ENCODE results near the gene LURAP1L.

Gene LURAP1L

DNA sequence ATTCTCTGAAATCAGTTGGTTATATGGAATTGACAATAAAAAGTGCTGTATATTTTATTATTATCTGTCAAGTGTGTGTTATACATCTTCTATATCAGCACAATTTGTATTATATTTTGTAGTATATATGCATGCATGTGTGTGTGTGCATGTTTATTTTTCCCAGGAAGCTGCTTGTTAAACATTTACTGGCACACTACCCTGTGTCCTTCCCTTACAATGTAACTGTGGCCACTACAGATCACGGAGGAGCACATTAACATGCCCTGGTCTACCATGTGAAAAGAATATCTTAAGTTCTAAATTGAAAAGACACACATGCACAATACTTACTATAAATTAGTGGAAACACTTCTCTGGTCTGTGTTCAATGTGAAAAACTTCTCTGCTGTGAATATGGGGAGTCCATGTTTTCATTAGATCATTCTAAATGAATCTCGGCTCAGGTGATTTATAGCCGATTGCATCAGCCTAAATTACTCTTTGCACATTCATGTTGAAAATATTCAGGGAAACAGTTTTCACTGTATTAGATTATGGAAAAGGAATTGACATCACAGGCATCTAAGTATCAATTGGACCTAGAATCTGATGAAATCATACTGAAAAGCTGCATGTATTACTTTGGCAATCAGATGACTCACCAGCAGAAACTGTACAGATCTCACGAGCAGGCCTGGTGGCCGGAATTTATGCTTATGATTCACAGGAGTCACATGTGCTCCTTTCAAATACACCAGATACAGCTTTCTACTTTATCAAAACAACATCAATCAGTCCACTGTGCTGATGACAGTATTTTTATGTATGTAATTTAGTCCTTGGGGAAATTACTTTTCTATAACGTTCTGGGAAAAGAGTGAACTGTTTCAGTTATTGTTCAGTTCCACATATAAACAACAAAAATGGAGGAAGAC lies 39.4 kb downstream of the LURAP1L start:
- DNase-seq (ENCODE audit: low read depth): no peak

DNA sequence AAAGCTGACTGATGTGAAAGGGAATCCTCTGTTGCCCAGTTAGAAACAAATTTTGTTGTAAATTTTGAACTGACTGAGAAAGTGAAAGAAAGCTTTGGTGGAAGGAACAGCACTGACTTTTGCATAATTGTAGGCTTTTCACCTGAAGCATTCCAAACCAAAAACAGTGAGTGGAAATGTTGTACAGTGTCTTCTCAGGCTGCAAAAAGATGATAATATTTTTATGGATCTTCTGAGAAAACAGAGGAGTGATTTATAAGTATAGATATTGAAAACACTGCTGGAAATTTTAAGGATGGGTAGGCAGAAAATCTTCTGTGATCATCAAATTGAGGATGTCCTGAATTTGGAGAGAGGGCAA lies 40.0 kb downstream of the LURAP1L start:
- no peak for DNase-seq (ENCODE audit: low read depth)

DNA sequence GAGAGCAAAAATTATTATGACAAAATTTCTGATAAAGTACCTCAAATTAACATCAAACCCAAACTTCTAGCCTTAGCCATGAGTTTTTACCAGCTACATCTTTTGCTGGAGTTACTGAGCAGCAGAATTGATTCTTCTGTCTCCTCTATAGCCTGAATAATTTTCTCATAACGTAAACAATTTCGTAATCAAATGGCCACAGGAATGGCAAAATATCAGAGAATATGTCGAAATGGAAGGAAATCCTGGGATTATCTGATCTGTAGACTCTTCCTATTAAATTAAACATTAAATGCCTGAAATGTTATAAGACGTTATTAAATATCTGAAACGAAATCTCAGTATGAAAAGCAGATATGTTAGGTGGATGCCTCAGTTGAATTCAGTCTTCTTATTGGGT lies 41.1 kb downstream of the LURAP1L start:
- DNase-seq (ENCODE audit: low read depth): no peak

DNA sequence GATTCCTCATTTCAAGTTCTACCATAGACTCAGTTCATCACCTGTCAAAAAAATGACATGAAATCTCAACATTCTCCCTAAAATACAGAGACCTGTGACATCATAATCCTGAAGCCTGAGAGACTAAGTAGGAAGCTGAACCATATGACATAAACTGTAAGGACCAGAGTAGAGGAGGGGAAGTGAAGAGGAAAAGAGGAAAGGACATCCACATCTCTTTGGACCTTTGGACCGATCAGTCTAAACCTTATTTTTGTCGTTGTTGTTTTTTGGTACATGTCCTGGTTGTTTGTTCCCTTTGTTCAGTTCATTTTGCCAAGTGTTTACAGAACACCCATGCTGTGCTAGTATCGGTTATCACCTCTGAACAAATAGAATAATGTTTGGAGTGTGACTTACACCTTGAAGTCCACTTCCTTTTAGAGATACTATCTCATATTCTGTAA lies 41.9 kb downstream of the LURAP1L start:
- DNase-seq (ENCODE audit: low read depth): no peak

DNA sequence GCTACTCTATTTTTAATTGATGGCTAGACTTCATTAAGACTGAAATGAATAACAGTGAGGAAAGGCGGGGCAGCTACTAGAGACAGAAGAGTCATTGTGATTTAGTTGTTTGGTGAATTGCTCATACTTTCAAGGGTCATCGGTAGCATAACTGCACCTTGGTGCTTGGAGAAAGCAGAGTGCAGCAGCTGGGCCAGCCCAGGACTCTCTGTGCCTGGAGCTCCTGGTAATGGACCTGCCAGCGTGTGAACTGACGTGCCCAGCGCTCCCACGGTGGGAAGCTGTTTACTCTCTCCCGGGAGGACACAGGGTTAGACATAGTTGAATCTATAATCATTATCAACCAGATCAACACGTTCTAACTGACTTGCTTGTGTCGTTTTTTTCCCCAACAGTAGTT lies 42.9 kb downstream of the LURAP1L start:
- DNase-seq (ENCODE audit: low read depth): no peak

DNA sequence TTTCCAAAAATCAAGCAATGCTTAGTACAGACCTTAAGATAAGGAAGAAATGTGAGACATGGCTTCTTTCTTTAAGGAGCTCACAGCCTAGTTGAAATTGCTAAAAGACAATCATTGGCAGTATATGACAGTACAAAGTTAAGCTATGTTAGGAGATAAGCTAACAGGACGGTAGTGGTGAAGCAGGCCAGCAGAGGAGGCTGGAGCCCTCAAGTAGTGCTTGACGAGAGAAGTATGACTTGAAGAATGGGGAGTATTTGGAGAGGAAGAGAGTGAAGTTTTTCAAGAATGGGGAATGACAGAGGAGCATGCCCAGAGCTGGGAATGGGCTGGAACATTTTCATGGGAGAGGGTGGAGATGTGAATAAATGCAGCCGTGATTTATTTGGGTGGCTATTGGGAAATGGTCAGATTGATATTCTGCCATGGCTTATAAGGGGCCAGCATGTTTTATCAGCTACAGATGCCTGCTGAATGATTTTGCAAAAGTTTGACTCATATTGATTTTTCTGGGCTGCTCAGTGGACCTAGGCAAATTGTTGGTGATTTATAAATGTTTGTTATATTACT lies 43.7 kb downstream of the LURAP1L start:
- no peak for DNase-seq (ENCODE audit: low read depth)

DNA sequence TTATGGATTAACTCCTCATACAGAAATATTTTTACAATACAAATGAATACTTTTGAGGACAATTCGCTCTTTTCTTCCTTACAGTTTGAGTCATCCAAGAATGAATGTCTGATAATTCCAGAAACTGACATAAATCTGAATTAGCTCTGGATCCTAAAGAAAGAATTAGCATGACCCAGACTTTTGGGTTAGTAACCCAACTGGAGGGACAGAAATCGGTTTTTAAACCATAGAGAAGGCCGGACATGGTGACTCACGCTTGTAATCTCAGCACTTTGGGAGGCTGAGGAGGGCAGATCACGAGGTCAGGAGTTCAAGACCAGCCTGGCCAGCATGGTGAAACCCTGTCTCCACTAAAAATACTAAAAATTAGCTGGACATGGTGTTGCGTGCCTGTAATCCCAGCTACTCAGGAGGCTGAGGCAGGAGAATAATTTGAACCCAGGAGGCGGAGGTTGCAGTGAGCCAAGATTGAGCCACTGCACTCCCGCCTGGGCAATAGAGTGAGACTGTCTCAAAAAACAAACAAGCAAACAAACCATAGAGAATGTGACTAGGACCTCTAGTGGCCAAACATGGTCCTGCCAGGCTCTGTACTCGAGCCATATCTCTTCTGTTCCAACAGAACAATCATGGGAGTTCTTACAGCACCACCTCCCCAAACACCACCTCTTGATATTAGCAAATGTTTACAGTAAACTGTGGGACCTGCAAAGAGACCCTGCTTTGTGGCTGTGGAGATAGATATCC lies 44.8 kb downstream of the LURAP1L start:
- no peak for DNase-seq (ENCODE audit: low read depth)

DNA sequence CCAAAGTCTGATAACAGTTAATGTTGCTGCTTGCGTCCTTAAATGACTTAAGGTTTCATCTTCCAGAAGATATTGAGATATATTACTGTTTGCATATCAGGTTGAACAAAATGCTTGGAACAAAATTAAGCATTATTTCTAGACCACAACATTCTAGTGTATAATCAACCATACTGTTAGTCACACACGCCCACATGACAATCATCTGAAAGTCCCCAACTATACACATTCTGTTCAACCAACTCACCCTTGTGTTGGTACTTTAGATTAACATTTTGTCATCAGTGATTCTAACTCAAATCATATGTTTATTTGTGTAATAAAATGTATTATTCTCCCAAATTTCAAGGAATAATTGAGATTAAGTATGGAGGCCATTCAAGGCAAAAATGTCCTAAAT lies 47.3 kb downstream of the LURAP1L start:
- no peak for DNase-seq (ENCODE audit: low read depth)

DNA sequence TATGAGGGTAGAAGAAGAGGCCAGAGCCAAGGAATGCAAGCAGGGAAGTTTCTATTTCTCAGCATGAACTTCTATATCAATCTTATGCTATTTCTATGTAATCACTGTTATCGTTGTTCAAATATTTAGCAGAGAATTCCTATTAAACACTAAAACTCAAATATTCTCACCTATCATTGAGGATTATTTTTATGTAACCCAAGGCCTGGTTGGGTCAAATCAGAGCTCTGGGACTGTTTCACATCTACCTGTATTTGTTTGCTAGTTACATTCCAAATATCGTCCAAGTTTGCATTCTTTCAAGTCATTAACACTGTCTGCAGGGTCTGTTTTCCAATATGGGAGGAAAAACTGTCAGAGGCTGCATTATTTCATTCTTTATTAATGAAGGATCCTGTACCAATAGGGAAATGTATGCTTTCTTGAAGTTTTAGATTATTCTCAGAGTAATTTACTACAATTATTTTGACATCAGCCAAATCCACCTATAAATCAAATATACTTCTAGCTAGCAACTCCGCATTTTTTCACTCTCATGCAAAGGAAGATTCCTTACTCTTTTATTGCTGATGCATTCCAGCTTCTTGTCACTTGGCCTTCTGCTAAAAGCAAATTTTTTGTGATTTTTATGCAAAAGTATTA lies 52.2 kb downstream of the LURAP1L start:
- no peak for DNase-seq (ENCODE audit: low read depth)

DNA sequence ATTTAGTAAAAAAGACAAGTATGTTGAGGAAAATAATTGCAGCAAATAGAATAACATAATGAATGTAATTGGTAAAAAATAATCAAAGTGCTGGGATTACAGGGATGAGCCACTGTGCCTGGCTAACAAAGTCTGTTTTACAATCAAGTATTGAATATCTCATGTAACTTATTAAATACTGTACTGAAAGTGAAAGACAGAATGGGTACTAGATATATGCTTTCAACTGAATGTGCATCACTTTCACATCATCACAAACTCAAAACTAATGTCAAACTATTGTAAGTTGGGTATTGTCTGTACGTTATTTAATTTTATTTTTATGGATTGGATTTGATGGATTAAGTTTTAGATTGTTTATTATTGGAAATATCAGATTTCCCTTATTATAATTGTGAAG lies 58.9 kb downstream of the LURAP1L start:
- no peak for DNase-seq (ENCODE audit: low read depth)

DNA sequence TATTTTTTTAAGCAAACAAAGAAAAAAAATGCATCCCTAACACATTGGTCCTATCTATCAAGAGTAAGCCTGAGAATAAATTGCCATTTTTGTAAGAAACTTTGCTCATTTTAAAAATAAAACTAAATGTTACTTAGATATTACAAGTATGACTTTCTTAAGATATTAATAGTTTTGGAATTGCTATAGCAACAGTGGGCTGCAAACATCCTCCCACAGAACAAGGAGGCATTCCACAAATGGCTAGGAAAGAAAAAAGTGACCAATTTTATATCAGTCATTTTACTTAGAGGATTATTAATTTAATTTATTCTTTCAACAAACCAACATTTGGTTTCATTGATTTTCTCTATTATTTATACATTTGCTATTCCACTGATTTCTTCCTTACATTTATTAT lies 63.7 kb downstream of the LURAP1L start:
- no peak for DNase-seq (ENCODE audit: low read depth)

DNA sequence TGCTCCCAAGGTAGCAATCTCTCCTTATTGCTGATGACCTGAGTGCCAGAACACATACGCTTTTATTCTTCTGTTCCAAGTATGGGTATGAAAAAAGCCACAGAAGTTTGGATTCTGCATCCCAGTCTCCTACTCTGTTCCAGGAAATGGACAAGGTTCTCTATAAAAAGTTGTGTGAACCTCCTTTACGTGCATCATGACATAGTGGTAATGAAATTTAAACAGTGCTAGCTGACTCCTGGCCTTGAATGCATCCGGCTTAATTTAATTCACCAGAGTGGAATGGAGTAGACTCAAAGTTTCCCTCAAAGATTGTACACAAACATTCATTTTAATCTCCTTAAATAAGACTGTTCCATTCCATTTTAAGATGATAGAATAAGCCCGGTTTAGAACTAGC lies 68.9 kb downstream of the LURAP1L start:
- DNase-seq (ENCODE audit: low read depth): no peak

DNA sequence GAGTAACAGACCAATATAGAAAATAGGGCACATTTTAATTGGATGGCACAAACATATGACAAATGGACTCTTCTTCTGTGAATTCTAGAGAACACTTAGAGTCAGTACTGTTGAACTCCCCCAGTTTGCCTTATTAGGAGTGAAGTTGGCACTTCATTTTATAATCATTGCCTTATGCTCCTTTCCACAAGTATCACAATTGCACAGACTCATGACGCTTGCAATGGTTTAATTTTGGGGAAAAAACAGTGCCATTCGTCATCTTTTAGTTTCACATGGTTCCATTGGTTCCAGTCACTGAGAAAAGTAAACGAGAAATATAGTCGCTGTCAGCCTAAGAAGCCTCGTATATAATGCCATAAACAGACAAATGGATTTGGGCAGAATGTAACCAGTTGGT lies 71.2 kb downstream of the LURAP1L start:
- no peak for DNase-seq (ENCODE audit: low read depth)

DNA sequence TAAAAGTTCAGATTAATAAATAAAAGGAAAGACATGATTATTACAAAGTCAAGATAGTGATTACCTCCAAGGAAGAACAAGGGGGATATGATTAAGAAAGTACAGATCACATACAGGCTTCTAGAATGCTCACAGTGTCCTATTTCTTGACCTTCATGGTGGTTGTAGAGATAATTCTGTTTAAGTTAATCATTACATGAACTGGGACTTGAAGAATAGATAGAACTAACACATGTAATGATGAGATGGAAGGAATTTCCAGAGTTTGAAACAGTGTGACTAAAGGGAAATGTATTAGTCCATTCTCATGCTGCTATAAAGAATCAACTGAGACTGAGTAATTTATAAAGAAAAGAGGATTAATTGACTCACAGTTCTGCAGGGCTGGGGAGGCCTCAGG lies 72.7 kb downstream of the LURAP1L start:
- DNase-seq (ENCODE audit: low read depth): no peak

DNA sequence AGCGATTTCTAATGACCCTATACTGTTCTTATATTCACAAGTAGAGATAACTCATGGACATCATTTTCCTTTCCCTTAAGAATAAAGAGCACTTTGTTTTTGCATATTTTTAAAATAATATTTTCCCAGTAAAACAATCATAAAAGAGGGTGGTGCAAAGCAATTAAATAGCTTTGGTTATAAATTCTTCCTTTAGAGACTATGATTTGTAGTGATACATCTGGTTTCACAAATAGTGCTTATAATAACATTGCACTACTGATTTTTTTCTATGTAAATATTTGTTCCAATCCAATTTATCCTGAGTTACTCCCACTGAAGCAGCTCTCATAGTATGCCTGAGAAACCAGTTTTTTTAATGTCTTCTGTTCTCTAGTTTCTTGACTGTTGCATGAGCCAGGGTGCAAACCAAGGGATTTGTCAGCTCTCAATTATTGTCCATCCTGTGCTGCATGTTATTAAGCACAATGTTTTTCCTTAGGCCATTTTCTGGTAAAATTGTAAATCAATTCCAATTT lies 74.7 kb downstream of the LURAP1L start:
- no peak for DNase-seq (ENCODE audit: low read depth)

DNA sequence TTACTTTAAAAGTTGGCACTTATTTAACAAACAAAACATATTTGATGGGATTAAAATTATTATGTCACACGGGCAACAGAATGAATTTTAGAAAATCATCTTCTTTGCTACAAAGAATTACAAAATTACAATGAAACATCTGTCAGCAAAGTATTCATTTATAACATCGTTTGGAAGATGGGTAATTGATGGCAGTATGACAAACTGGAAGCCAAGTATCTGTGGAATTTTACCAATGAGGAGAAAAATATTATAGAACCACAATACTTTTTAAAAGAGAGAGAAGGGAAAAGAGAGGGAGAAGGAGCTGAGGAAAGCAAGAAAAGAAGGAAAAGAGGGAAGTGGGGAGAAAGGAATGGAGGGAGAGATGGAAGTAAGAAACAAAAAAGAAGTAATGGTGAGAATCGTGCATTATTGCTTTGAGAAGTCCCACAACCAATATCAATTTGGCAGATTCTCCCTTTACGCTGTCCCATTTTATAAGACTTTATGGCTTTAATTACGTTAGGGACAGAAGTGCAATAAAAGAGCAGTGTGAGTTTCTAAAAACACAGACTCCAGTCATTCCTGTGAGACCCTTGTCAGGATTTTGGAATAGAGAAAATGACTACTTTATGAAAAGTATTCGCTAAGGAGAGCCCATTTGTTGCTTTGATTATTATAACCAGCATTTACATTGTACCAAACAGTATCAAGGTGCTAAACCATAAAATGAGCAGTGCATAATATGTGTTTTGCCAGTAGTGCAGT lies 76.7 kb downstream of the LURAP1L start:
- no peak for DNase-seq (ENCODE audit: low read depth)

DNA sequence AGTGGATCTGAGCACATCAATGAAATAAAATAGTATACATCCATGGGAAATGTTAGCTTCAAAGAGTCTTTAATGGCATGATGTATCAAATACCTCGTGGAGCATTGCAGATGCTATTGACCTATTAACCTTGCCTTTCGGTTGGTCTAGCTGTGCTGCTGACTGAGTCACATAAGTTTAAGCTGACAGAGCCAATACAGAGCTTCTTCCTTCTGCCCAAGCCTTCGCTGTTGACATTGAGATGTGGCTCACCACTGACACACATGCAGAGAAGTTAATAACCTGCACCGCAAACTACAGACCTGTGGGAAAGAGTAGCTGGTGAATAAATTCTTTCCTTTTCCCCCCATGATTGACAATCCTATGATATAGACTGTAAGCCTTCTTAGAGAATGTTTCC lies 78.2 kb downstream of the LURAP1L start:
- no peak for DNase-seq (ENCODE audit: low read depth)

DNA sequence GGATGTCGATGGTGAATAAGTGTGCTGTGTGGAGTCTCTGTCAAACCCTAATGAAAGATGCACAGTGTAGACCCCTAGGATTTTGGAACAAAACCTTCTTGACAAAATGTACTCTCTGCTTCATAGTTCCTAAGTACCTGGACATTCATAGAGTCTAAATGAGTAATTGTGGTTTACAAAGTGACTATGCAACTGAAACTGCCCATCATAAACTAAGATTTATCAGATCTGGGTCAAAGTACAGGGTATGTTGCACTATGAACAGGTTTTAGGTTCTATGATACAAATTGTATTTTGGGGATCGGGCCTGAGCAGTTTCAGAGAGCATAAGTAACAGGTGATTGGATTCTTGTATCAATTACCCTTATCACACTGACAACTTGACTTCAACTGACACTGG lies 79.4 kb downstream of the LURAP1L start:
- DNase-seq (ENCODE audit: low read depth): no peak

DNA sequence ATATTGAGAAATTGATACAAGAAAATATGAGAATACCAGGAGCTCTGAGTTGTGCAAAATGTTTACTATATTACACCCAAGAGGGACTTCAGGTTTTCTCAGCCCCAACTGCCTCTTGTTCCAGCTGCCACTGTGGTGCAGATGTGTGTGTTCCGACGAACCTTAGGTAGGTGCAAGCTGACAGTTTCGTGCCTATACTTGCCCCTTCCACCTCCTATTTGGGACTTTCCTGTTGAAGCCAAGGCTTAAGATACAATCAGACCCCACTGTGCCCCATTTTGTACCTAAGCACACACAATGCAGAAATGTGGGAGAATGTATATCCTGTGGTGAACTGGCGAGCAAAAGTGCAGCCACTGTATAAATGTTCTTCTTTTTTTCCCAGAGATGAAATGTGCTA lies 80.2 kb downstream of the LURAP1L start:
- DNase-seq (ENCODE audit: low read depth): no peak

DNA sequence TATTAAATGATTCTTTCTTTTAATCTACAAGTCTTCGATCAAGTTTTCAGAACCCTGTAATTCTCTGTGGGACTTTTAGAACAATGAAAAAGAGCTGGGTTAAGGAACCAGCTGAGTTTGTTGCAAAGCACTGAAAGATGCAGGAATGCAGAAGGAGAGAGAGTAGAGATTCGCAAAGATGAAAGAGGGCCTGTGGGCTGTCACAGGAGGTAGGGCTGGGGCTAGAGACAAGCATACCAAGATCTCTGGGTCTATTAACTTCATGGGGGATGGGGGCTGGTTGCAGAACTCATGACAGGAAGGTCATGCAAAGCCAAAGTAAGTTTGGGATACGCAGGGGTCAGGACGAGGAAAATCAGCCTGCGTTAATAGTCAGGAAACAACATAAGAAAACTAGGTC lies 81.8 kb downstream of the LURAP1L start:
- no peak for DNase-seq (ENCODE audit: low read depth)

DNA sequence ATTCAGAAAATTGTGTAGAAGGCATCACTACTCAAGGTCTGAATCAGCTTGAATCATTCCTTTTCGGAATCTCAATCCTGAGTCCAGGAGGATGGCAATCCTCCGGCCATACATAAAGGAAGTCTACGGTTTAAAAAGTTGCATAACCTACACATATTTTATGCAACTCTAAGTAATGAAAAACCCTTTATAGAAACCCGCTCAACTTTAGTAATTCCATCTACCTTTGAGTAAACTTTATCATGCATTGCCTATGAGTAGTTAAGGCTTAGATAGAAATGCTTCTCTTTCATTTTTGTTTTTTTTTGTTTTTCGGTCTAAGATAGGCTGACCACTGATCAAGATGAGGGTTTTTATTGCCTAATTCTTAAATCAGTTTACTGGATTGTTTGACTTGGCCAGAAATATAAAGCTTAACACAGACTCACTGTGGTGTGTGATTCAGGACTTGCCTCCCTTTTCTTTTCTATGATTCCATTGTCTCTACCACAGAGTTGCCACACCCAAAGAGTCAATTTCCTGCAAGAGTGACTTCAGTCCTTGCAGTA lies 85.0 kb downstream of the LURAP1L start:
- DNase-seq (ENCODE audit: low read depth): no peak
